Panc1 (cell line): ENCODE results near the gene HCN3.

Source experiments
- CTCF ChIP-seq: fragments of 450-650 bp; IDR thresholded peaks from 2 replicates; pipeline ENCODE4 v1.5.1; 2017; ENCODE audit warnings: mild to moderate bottlenecking
- TCF7L2 ChIP-seq: IDR thresholded peaks from 2 replicates; pipeline ENCODE4 v1.6.1; 2011; ENCODE audit warnings: mild to moderate bottlenecking, low read depth, low read length, inconsistent platforms

GRCh38 chr1:155327981-155328380 is 50.7 kb downstream of the HCN3 start:
- no peak for TF ChIP-seq CTCF
- TF ChIP-seq TCF7L2 = no peak
